HepG2 (cell line): ENCODE results near the gene ZNF48. TPM values are rescaled to one million over a fixed set of nuclear protein-coding genes. Genes with fewer than 3 reads are reported as not detected.

ENCODE experiments used
- ATM ChIP-seq: fragments of 450-650 bp; IDR thresholded peaks from 2 replicates; pipeline ENCODE4 v1.7.1; 2017; ENCODE audit warnings: mild to moderate bottlenecking, borderline replicate concordance
- ELF3 ChIP-seq: IDR thresholded peaks from 2 replicates; pipeline ENCODE4 v1.6.1; 2016; ENCODE audit warnings: missing genetic modification reagents, missing compliant biosample characterization
- GTF3A ChIP-seq: sonication (generic); formaldehyde crosslinking; conservative IDR thresholded peaks from 2 replicates; pipeline ENCODE4 v1.4.0; 2020; ENCODE audit warnings: mild to moderate bottlenecking, missing genetic modification reagents
- HNF4G ChIP-seq, 2 experiments: sonication (generic) in 1 of 2; formaldehyde crosslinking in 1 of 2; IDR thresholded peaks; 2 replicates each; pipeline versions ENCODE4 v1.4.0 to v1.6.1; 2011 to 2020; ENCODE audit warnings: borderline replicate concordance in 2 of 2, low read depth in 2 of 2, mild to moderate bottlenecking in 2 of 2, low read length in 1 of 2, missing genetic modification reagents in 1 of 2, moderate library complexity in 1 of 2
- MAFK ChIP-seq, 2 experiments: IDR thresholded peaks in 1 of 2; conservative IDR thresholded peaks in 1 of 2; 2 replicates each; pipeline ENCODE4 v1.6.1; 2011; ENCODE audit warnings: improper control_type of control experiment in 2 of 2, low read length in 2 of 2
- NONO ChIP-seq, 2 experiments: fragments of 450-650 bp in 1 of 2; sonication (generic) in 1 of 2; formaldehyde crosslinking in 1 of 2; IDR thresholded peaks in 1 of 2; conservative IDR thresholded peaks in 1 of 2; 2 replicates each; pipeline versions ENCODE4 v1.6.1 to v1.8.0; 2017 to 2022; ENCODE audit warnings: mild to moderate bottlenecking in 1 of 2, missing genetic modification reagents in 1 of 2, moderate library complexity in 1 of 2
- RXRB ChIP-seq: IDR thresholded peaks from 2 replicates; pipeline ENCODE4 v1.6.1; 2016; ENCODE audit warnings: borderline replicate concordance, missing genetic modification reagents, missing compliant biosample characterization
- TEAD3 ChIP-seq: optimal IDR thresholded peaks from 2 replicates; pipeline ENCODE3; 2016; ENCODE audit warnings: borderline replicate concordance
- THAP11 ChIP-seq: IDR thresholded peaks from 2 replicates; pipeline ENCODE4 v1.6.1; 2016; ENCODE audit warnings: missing biosample characterization, missing genetic modification reagents
- ZNF12 ChIP-seq: sonication (generic); formaldehyde crosslinking; IDR thresholded peaks from 2 replicates; pipeline ENCODE4 v1.5.0; 2020; ENCODE audit warnings: missing genetic modification reagents
- ZNF431 ChIP-seq: sonication (generic); formaldehyde crosslinking; IDR thresholded peaks from 2 replicates; pipeline ENCODE4 v1.9.0; 2022; ENCODE audit warnings: missing genetic modification reagents, low read depth, mild to moderate bottlenecking, borderline replicate concordance
- ZNF460 ChIP-seq: sonication (generic); formaldehyde crosslinking; IDR thresholded peaks from 2 replicates; pipeline ENCODE4 v1.5.1; 2020; ENCODE audit warnings: missing genetic modification reagents, mild to moderate bottlenecking, borderline replicate concordance
- polyA plus RNA-seq, 8 experiments: library from polyadenylated mRNA; depleted of rRNA in 3 of 8; stranded (reverse) in 7 of 8; unstranded in 1 of 8; fragments of >200 nt; fragmentation: Illumina TruSeq in 4 of 8; extraction: Trizol in 4 of 8; gene quantifications; 2 replicates each; pipeline versions ENCODE4 v1.2.1 to v1.2.3, GENCODE V29; 2011 to 2016; ENCODE audit warnings: low read depth in 4 of 8, missing spikeins in 1 of 8, mixed read lengths in 1 of 8; ENCODE audit not compliant: insufficient read depth in 1 of 8
- total RNA-seq, 5 experiments: library from RNA; depleted of rRNA; stranded (reverse); fragments of >200 nt; fragmentation: Illumina TruSeq; extraction: Trizol; gene quantifications; 2 replicates each; pipeline ENCODE4 v1.2.3, GENCODE V29; 2016; ENCODE audit warnings: low read depth in 1 of 5
- TF ChIP-seq, protein P1 (sequence below): IDR thresholded peaks from 2 replicates; pipeline ENCODE4 v1.6.1; 2012; ENCODE audit warnings: low read depth, low read length, improper control_type of control experiment
- TF ChIP-seq, protein P2 (sequence below): sonication (generic); formaldehyde crosslinking; IDR thresholded peaks from 2 replicates; pipeline ENCODE4 v1.4.0; 2020; ENCODE audit warnings: mild to moderate bottlenecking, missing genetic modification reagents, borderline replicate concordance
- TF ChIP-seq, protein P3 (sequence below): sonication (generic); formaldehyde crosslinking; IDR thresholded peaks from 2 replicates; pipeline ENCODE4 v1.8.0; 2022; ENCODE audit warnings: mild to moderate bottlenecking, missing genetic modification reagents, borderline replicate concordance
- TF ChIP-seq, protein P4 (sequence below): sonication (generic); formaldehyde crosslinking; IDR thresholded peaks from 2 replicates; pipeline ENCODE4 v1.5.1; 2020; ENCODE audit warnings: mild to moderate bottlenecking, missing genetic modification reagents, borderline replicate concordance

Gene ZNF48
- total and polyA plus RNA-seq, 2 of the 13 experiments (the other 11 are each of a cell fraction or from before 2014, with no cell fraction given): 9.9 to 12.3 TPM

DNA sequence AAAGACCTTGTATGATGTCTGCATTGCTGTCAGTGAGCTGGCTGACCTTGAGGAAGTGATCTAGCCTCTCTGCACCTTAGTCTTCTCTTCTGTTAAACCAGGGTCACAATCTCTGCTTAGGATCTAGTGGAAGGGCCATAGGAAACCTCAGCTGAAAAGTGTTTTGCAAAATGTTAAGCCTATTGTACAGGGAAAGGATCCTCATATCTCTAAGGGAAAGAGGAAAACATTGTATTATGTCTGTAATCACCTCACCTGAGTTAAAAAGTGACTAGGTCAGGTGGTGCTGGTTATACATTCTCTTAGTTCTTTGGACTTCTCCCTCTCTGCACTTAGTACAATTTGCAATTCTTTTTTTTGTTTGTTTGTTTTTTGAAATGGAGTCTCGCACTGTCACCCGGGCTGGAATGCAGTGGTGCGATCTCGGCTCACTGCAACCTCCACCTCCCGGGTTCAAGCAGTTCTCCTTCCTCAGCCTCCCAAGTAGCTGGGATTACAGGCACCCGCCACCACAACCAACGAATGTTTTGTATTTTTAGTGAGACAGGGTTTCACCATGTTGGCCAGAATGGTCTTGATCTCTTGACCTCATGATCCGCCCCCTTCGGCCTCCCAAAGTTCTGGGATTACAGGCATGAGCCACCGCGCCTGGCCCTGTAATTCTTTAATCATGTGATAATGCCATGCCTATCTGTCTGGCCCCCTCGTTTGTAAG is 52.4 kb downstream of the ZNF48 start (continued):
- TF ChIP-seq, protein P1, sequence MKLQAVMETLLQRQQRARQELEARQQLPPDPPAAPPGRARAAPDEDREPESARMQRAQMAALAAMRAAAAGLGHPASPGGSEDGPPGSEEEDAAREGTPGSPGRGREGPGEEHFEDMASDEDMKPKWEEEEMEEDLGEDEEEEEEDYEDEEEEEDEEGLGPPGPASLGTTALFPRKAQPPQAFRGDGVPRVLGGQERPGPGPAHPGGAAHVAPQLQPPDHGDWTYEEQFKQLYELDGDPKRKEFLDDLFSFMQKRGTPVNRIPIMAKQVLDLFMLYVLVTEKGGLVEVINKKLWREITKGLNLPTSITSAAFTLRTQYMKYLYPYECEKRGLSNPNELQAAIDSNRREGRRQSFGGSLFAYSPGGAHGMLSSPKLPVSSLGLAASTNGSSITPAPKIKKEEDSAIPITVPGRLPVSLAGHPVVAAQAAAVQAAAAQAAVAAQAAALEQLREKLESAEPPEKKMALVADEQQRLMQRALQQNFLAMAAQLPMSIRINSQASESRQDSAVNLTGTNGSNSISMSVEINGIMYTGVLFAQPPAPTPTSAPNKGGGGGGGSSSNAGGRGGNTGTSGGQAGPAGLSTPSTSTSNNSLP: peak; percentile 21; the same call in 1 of the 2 replicates
- TF ChIP-seq GTF3A: peak; percentile 87; the same call in 1 of the 2 replicates
- TF ChIP-seq ATM: peak; percentile 55; the same call in 1 of the 2 replicates
- TF ChIP-seq MAFK (conservative IDR thresholded peaks at IDR 0.05 in 1 of 2, IDR thresholded peaks at IDR 0.05 in 1 of 2; ENCODE audit: low read length in 2 of 2): peak in 1 of 2 experiments; percentile 1; a peak in 1 of 4 replicates
- no peak for TF ChIP-seq NONO (IDR thresholded peaks at IDR 0.05)
- TF ChIP-seq NONO (CRISPR knock-in tag; conservative IDR thresholded peaks at IDR 0.05): peak; percentile 51; the same call in 1 of the 2 replicates
- no peak for TF ChIP-seq ZNF431 (CRISPR knock-in tag)
- peak; percentile 98 for TF ChIP-seq TEAD3 (CRISPR knock-in tag)
- TF ChIP-seq, protein P2, sequence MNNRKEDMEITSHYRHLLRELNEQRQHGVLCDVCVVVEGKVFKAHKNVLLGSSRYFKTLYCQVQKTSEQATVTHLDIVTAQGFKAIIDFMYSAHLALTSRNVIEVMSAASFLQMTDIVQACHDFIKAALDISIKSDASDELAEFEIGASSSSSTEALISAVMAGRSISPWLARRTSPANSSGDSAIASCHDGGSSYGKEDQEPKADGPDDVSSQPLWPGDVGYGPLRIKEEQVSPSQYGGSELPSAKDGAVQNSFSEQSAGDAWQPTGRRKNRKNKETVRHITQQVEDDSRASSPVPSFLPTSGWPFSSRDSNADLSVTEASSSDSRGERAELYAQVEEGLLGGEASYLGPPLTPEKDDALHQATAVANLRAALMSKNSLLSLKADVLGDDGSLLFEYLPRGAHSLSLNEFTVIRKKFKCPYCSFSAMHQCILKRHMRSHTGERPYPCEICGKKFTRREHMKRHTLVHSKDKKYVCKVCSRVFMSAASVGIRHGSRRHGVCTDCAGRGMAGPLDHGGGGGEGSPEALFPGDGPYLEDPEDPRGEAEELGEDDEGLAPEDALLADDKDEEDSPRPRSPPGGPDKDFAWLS (CRISPR knock-in tag): no peak
- peak; percentile 92 for TF ChIP-seq ELF3 (CRISPR knock-in tag)
- peak; percentile 70; the same call in 1 of the 2 replicates for TF ChIP-seq HNF4G (IDR thresholded peaks at IDR 0.05; ENCODE audit: borderline replicate concordance, low read depth, low read length)
- TF ChIP-seq HNF4G (CRISPR knock-in tag; IDR thresholded peaks at IDR 0.05; ENCODE audit: borderline replicate concordance, low read depth): peak; percentile 49; the same call in 1 of the 2 replicates
- peak; percentile 99 for TF ChIP-seq ZNF460 (CRISPR knock-in tag)
- TF ChIP-seq, protein P3, sequence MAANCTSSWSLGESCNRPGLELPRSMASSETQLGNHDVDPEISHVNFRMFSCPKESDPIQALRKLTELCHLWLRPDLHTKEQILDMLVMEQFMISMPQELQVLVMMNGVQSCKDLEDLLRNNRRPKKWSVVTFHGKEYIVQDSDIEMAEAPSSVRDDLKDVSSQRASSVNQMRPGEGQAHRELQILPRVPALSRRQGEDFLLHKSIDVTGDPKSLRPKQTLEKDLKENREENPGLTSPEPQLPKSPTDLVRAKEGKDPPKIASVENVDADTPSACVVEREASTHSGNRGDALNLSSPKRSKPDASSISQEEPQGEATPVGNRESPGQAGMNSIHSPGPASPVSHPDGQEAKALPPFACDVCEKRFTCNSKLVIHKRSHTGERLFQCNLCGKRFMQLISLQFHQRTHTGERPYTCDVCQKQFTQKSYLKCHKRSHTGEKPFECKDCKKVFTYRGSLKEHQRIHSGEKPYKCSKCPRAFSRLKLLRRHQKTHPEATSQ (CRISPR knock-in tag): 0 out of 2 replicates have a peak, but pooled peaks have one; percentile 41
- peak; percentile 87 for TF ChIP-seq RXRB (CRISPR knock-in tag)
- no peak for TF ChIP-seq ZNF12 (CRISPR knock-in tag)
- TF ChIP-seq, protein P4, sequence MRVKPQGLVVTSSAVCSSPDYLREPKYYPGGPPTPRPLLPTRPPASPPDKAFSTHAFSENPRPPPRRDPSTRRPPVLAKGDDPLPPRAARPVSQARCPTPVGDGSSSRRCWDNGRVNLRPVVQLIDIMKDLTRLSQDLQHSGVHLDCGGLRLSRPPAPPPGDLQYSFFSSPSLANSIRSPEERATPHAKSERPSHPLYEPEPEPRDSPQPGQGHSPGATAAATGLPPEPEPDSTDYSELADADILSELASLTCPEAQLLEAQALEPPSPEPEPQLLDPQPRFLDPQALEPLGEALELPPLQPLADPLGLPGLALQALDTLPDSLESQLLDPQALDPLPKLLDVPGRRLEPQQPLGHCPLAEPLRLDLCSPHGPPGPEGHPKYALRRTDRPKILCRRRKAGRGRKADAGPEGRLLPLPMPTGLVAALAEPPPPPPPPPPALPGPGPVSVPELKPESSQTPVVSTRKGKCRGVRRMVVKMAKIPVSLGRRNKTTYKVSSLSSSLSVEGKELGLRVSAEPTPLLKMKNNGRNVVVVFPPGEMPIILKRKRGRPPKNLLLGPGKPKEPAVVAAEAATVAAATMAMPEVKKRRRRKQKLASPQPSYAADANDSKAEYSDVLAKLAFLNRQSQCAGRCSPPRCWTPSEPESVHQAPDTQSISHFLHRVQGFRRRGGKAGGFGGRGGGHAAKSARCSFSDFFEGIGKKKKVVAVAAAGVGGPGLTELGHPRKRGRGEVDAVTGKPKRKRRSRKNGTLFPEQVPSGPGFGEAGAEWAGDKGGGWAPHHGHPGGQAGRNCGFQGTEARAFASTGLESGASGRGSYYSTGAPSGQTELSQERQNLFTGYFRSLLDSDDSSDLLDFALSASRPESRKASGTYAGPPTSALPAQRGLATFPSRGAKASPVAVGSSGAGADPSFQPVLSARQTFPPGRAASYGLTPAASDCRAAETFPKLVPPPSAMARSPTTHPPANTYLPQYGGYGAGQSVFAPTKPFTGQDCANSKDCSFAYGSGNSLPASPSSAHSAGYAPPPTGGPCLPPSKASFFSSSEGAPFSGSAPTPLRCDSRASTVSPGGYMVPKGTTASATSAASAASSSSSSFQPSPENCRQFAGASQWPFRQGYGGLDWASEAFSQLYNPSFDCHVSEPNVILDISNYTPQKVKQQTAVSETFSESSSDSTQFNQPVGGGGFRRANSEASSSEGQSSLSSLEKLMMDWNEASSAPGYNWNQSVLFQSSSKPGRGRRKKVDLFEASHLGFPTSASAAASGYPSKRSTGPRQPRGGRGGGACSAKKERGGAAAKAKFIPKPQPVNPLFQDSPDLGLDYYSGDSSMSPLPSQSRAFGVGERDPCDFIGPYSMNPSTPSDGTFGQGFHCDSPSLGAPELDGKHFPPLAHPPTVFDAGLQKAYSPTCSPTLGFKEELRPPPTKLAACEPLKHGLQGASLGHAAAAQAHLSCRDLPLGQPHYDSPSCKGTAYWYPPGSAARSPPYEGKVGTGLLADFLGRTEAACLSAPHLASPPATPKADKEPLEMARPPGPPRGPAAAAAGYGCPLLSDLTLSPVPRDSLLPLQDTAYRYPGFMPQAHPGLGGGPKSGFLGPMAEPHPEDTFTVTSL (CRISPR knock-in tag): peak; percentile 79; the same call in 1 of the 2 replicates
- TF ChIP-seq THAP11 (CRISPR knock-in tag): peak; percentile 66
